Neutrophil (primary cell): ENCODE data around the gene LRRC73.
A peak's percentile ranks its signal among the peaks of the same experiment; 100 is the strongest.
"Not testable (repeated sequence)": the region's sequence is repeated elsewhere in the genome, so short reads cannot be mapped to it uniquely, and the experiment has no call there.

Source experiments
- H3K27ac ChIP-seq: fragments of 200-600 bp; sonication (generic); 2 replicates; pipeline ENCODE4 v1.5.1; 2016; ENCODE audit warnings: mild to moderate bottlenecking, moderate library complexity
- H3K27me3 ChIP-seq: fragments of 200-600 bp; sonication (generic); 2 replicates; pipeline ENCODE4 v1.6.0; 2016; ENCODE audit warnings: mild to moderate bottlenecking
- H3K36me3 ChIP-seq: fragments of 200-600 bp; sonication (generic); 2 replicates; pipeline ENCODE4 v1.5.1; 2017
- H3K4me1 ChIP-seq, 2 experiments: fragments of 200-600 bp in 1 of 2; sonication (generic) in 1 of 2; 1 replicate in 1 of 2; 2 replicates in 1 of 2; pipeline versions ENCODE4 v1.5.1 to v1.6.1; 2013 to 2016; ENCODE audit warnings: low read depth in 1 of 2, low read length in 1 of 2, mild to moderate bottlenecking in 1 of 2, moderate library complexity in 1 of 2; ENCODE audit not compliant: control insufficient read depth in 1 of 2, insufficient read depth in 1 of 2
- H3K4me3 ChIP-seq, 2 experiments: fragments of 200-600 bp in 1 of 2; sonication (generic) in 1 of 2; 1 replicate in 1 of 2; 2 replicates in 1 of 2; pipeline ENCODE4 v1.5.1; 2013 to 2016; ENCODE audit warnings: low read depth in 1 of 2, low read length in 1 of 2, mild to moderate bottlenecking in 1 of 2, moderate library complexity in 1 of 2
- H3K9me3 ChIP-seq: fragments of 200-600 bp; sonication (generic); 2 replicates; pipeline ENCODE4 v1.5.1; 2016
- TF ChIP-seq, protein P1 (sequence below): fragments of 200-600 bp; sonication (generic); IDR thresholded peaks from 2 replicates; pipeline ENCODE4 v1.5.1; 2016; ENCODE audit warnings: antibody characterized with exemption

Gene LRRC73, protein sequence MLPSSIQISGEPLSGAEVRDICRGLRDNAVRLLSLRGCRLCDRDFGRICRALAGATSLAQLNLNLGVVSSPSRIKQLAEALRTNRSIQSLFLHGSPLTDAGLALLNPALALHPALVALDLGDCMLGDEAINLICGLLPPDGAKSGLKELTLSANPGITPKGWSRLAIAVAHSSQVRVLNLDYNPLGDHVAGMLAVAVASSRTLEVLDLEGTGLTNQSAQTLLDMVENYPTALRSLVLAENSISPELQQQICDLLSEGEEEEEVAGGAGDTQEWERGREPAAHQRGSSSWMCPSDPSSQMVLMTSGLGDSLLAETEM

DNA sequence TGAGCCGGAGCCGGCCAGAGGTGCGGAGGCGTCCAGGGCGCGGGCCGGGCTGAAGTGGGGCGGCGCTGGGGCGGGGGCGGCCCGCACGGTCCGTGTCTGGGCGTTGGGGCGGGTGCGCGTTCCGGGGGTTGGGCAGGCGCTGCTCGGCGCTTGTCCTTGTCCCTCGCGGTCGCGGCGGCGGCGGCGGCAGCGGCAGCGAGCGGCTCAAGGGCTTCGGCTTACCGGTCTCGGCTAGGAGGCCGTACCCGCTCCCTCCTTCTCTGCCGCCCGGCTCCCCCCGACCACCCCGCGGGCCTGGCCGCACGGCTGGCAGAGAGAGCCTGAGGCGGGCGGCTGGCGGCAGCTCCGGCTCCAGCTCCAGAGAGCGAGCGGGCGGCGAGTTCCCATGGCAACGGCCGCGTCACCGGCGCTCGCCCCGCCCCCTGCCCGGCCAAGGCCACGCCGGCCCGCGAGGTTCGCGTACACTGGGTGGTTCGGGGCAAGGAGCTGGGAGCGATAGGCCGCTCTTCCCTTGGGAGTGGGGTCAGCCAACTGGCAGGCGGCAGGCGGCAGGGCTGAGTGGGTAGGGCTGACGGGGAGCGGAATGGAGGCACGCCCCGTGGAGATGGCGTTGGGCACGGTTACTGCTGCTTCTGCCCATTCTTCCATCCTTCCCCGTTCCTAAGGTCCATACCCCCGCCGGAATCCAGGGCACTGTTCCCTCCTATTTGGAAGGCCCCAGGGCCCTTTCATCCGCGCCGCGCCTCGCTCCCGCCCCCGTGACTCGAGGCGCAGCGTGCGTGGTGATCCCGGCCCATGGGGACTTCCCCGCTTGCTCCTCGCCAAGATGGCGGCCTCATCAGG, at the start of gene LRRC73:
TSS of gene LRRC73 (minus strand) at position 363 of the 843 bp plus-strand sequence. CDS start 561 bp downstream, outside the sequence.
- TF ChIP-seq, protein P1, sequence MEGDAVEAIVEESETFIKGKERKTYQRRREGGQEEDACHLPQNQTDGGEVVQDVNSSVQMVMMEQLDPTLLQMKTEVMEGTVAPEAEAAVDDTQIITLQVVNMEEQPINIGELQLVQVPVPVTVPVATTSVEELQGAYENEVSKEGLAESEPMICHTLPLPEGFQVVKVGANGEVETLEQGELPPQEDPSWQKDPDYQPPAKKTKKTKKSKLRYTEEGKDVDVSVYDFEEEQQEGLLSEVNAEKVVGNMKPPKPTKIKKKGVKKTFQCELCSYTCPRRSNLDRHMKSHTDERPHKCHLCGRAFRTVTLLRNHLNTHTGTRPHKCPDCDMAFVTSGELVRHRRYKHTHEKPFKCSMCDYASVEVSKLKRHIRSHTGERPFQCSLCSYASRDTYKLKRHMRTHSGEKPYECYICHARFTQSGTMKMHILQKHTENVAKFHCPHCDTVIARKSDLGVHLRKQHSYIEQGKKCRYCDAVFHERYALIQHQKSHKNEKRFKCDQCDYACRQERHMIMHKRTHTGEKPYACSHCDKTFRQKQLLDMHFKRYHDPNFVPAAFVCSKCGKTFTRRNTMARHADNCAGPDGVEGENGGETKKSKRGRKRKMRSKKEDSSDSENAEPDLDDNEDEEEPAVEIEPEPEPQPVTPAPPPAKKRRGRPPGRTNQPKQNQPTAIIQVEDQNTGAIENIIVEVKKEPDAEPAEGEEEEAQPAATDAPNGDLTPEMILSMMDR, result peak; percentile 36
- Histone ChIP-seq H3K9me3 (no peaks in the 10 kb centered on the region), H3K4me3 (peak within 1 kb of the TSS; percentile 61 to 80), H3K27ac (peak within 1 kb of the TSS; percentile 49), H3K4me1 (peaks cover 24 to 31% of the 10 kb centered on the region in 2 experiments), H3K27me3 (peaks cover 40% of the 10 kb centered on the region), H3K36me3 (peaks cover 57% of the 10 kb centered on the region)

DNA sequence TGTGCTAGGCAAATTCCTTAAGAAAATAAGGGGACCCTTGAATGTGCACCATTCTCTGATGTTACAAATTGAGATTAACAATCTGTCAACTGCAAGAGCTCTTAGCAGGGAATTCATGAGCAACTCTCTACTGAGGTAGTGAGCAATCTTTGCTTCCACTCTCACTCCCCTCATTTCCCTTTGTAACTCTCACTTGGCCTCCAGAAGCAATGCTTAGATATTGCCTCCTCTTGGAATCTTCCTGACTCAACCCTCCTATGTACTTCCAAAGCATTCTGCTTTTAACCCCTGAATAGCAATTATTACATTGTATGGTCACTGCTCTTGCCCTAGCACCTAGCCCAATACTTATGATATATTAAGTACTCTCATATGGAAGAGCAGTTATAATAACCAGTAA, 49.2 kb upstream of the LRRC73 start:
- Histone ChIP-seq H3K27me3 (no peaks in the 10 kb centered on the region), H3K36me3 (peaks cover 72% of the 10 kb centered on the region)
- TF ChIP-seq, protein P1, result no peak

DNA sequence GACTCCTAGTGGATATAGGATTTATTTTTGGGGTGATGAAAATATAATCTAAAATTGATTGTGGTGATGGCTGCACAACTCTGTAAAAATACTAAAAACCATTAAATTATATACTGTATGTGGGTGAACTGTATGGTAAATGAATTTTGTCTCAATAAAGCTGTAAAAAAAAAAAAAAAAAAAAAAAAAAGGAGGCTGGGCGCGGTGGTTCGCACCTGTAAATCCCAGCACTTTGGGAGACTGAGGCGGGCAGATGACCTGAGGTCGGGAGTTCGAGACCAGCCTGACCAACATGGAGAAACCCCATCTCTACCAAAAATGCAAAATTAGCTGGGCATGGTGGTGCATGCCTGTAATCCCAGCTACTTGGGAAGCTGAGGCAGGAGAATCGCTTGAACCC, 47.5 kb upstream of the LRRC73 start:
- H3K27ac ChIP-seq, H3K9me3 ChIP-seq, H3K4me1 ChIP-seq, H3K27me3 ChIP-seq, H3K4me3 ChIP-seq: not testable (repeated sequence)
- H3K36me3 ChIP-seq, result peaks cover 73% of the 10 kb centered on the region

More for the DNA sequence above, 49.2 kb upstream of the LRRC73 start:
- H3K27ac ChIP-seq, result no peak overlapping the region
- H3K4me3 ChIP-seq, result no peak overlapping the region
- H3K4me1 ChIP-seq, result no peaks in the 10 kb centered on the region
- no peaks in the 10 kb centered on the region for H3K9me3 ChIP-seq

DNA sequence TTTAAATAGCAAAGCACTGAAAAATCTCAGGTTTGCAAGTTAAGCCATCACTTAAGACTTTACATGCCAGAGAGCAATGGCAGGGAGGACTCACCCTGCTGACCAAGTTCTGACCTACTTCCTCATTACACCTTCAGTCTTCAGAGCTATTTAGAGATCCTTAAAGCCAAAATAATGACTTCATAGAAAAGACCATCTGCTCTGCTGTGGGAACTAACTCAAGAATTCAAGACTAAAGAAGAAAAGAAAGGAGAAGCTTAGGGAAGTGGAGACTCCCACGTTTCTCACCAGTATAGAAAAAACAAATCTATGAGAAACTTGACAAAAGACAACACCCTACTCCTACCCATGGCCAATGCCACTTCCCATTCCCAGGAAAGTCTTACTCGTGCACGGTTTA, 37.1 kb upstream of the LRRC73 start:
- H3K27ac ChIP-seq, result no peak overlapping the region
- no peaks in the 10 kb centered on the region for H3K9me3 ChIP-seq
- no peaks in the 10 kb centered on the region for H3K4me1 ChIP-seq
- TF ChIP-seq, protein P1, result no peak
- H3K36me3 ChIP-seq, result peaks cover 72% of the 10 kb centered on the region
- H3K27me3 ChIP-seq, result no peaks in the 10 kb centered on the region
- no peak overlapping the region for H3K4me3 ChIP-seq

DNA sequence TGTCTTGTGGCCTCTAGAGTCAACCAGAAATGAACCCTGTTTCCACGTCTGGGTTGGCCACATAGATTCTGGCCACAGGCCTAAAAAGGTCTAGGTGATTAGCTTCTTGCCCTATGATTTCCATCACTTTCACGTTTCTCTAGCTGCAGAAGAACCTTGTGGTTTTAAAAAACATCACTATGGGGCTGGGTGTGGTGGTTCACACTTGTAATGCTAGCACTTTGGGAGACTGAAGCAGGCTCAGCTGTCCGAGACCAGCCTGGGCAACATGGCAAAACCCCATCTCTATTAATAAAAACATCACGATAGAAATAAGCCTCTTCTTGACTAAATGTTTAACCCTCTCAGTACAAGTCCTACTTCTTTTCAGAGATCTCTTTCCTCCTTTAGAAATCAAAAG, 34.3 kb upstream of the LRRC73 start:
- Histone ChIP-seq H3K36me3 (peaks cover 49% of the 10 kb centered on the region), H3K27me3 (no peaks in the 10 kb centered on the region), H3K4me1 (no peaks in the 10 kb centered on the region), H3K27ac (no peak overlapping the region), H3K4me3 (no peak overlapping the region), H3K9me3 (no peaks in the 10 kb centered on the region)
- TF ChIP-seq, protein P1, result no peak
